ENCODE measurements around the gene BBS7.

Gene BBS7

DNA sequence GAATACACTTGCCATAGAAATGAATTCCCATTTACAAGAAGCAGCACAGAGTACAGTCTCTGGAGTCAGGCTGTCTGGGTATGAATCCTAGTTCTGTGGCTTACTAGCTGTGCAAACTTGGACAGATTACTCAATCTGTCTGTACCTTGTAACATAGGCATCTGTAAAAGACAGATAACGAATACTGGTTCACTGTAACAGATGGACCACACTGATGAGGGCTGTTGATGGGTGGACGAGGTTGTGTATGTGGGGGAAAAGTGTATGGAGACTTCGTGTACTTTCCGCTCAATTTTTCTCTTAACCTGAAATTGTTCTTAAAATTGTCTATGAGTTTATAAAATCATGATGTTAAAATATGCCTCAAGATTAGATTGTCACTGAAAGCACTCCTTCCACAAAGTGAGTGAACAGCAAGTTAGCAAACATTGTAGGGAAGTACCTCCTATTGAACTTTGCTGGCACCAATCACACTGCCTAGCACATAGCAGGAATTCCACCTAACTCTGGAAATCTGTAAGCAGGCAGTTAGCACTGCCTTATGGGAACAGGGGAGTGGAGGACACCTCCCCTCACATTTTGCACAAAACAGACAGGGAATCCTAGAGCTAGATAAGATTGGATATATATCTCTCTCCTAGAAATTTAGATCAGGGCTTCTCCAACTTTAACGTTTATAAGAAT lies 75.6 kb downstream of the BBS7 start:
- no peak overlapping the region for H3K4me3 ChIP-seq (ENCODE audit: low read depth, low read length)
- TF ChIP-seq, protein P1, sequence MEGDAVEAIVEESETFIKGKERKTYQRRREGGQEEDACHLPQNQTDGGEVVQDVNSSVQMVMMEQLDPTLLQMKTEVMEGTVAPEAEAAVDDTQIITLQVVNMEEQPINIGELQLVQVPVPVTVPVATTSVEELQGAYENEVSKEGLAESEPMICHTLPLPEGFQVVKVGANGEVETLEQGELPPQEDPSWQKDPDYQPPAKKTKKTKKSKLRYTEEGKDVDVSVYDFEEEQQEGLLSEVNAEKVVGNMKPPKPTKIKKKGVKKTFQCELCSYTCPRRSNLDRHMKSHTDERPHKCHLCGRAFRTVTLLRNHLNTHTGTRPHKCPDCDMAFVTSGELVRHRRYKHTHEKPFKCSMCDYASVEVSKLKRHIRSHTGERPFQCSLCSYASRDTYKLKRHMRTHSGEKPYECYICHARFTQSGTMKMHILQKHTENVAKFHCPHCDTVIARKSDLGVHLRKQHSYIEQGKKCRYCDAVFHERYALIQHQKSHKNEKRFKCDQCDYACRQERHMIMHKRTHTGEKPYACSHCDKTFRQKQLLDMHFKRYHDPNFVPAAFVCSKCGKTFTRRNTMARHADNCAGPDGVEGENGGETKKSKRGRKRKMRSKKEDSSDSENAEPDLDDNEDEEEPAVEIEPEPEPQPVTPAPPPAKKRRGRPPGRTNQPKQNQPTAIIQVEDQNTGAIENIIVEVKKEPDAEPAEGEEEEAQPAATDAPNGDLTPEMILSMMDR (IDR thresholded peaks at IDR 0.05; ENCODE audit: low read depth, low read length), result no peak

DNA sequence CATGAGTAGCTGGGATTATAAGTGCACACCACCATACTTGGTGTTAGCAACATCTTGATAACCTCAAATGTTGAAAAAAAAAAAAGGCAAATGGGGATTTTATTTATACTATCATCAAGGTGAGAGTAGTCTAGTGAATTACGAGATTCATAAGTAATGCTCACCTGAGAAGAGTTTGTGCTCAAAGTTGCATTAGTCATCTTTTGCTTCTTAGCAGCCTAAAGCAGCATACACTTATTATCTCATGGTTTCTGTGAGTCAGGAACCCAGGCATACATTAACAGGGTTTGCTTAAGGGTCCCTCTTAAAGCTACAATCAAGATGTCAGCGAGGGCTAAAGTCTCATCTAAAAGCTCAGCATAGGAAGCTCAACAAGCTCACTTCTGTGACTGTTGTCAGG lies 77.3 kb downstream of the BBS7 start:
- TF ChIP-seq, protein P1 (IDR thresholded peaks at IDR 0.05; ENCODE audit: low read depth, low read length), result no peak
- H3K4me3 ChIP-seq (ENCODE audit: low read depth, low read length), result no peak overlapping the region

DNA sequence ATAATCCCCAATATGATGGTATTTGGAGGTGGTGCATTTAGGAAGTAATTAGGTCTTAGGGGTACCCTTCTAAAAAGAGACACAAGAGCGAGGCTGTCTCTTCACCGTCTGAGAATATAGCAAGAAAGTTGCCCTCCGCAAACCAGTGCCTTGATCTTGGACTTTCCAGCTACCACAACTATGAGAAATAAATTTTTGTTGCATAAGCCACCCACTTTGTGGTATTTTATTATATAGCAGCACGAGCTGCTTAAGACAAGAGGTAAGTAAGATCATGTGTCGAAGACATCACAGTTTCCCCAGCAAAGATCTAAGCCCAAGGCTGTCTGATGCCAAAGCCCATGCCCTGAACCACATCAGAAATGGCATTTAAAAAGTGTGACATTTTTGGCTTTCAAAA lies 78.8 kb downstream of the BBS7 start:
- TF ChIP-seq, protein P1 (IDR thresholded peaks at IDR 0.05; ENCODE audit: low read depth, low read length), result no peak
- no peak overlapping the region for H3K4me3 ChIP-seq (ENCODE audit: low read depth, low read length)

DNA sequence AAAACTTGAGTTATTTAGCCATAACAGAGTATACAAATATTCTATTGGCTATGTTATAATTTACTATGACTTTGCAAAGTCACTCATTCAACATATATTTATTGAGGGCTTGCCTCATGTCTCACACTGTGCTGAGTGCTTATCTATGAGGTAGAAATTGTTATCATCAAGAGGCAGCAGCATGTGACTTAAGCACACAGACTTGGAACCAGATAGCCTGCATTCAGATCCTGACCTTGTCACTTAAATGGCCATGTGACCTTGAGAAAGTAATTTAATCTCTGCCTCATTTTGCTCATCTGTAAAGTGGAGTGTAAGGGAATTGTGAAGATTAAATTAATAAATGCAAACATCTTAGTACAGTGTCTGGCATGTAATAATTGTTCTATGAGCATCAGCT lies 79.3 kb downstream of the BBS7 start:
- H3K4me3 ChIP-seq (ENCODE audit: low read depth, low read length), result no peak overlapping the region
- TF ChIP-seq, protein P1 (IDR thresholded peaks at IDR 0.05; ENCODE audit: low read depth, low read length), result no peak

DNA sequence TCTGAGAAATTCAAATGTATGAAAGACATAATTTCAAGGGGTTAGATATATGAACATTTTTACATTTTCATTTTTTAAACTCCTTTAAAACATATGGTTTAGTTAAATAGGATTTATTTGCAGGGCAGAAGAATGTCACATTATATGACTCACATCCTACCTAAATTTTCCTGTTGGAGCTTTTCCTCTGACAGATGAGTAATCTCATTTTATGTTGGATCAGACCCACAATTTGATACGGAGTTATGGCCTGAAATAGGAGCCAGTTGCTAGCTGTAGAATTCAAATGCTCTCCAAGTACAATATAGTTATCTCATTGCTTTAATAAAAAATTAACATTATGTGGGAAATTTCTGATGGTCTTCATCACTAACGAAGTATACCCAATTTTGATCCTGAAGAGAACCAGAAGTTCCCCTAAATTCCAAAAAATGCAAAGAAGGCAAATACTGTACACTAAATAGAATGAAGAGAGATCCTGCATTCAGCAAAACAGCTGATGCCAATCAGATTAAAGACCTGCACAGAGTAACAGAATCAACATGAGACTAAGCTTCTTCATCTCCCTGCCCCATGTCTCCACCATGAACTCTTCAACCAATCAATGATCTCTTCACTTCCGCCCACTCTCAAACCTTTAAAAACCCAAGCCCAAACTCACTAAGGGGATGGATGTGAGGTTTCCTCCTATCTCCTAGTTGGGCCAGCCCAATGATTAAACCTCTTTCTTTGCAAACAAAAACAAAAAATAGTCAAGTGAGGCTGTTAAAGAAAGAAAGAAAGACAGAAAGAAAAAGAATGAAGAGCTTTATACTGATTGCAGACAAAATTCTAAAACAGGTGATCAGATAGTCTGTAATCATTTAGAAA lies 80.1 kb downstream of the BBS7 start:
- TF ChIP-seq, protein P1 (IDR thresholded peaks at IDR 0.05; ENCODE audit: low read depth, low read length), result no peak
- no peak overlapping the region for H3K4me3 ChIP-seq (ENCODE audit: low read depth, low read length)

DNA sequence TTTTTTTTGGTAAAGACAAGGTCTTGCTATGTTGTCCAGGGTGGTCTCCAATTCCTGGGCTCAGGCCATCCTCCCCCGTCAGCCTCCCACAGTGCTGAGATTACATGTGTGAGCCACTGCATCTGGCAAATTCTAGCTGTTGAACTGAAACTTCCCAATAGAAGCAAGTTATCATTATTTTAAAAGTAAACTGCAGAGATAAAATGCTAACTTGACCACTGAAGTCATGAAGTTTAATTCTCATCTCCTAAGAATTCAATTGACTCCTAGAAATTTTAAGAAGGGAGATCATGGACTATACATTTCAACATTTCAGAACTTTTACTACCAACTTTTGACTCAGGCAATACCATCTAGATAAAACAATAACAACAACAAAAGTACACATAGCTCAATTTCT lies 80.8 kb downstream of the BBS7 start:
- TF ChIP-seq, protein P1 (IDR thresholded peaks at IDR 0.05; ENCODE audit: low read depth, low read length), result no peak
- H3K4me3 ChIP-seq (ENCODE audit: low read depth, low read length), result no peak overlapping the region

DNA sequence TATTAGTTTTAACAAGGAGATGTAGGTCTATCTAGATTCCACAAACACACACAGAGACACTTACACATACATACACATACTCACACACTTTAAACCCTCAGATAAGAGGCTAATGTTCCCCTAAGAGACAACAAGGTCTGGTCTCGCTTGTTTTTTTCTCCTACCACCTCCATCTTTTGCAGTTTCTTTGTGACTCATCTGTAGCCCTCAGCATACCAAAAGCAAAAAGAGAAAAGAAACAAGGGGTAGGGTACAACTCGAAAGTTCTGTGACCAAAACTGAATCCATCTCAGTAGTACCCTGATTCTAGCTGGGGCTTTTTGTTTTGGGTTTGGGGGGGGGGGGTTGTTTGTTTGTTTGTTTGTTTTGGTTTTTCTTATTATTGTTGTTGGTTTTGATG lies 81.4 kb downstream of the BBS7 start:
- TF ChIP-seq, protein P1 (IDR thresholded peaks at IDR 0.05; ENCODE audit: low read depth, low read length), result no peak
- H3K4me3 ChIP-seq (ENCODE audit: low read depth, low read length), result no peak overlapping the region

Data from WI38 (cell line).